GM12878 (cell line): Measurements from ENCODE around the gene MYO3B. TPM values are rescaled to one million over a fixed set of nuclear protein-coding genes. Genes with fewer than 3 reads are reported as not detected.

ENCODE experiments used
- ATAC-seq: fragments of 200-7000 bp; cut with Tn5 transposase; 3 replicates; pipeline ENCODE4 v1.9.1; 2020; ENCODE audit warnings: mild to moderate bottlenecking, moderate library complexity
- BruUV-seq: library from RNA; stranded (reverse); fragments of 400-500 nt; replicated peaks from 2 replicates; lab custom pipeline; 2021; lab: Mats Ljungman, UMichigan
- CTCF ChIA-PET: fragments of 300-600 bp; sonication (Branson Sonifier 250); formaldehyde crosslinking; extraction: SDS; loops from one replicate; lab custom pipeline; 2021; ENCODE audit warnings: inconsistent platforms; lab: Yijun Ruan, JAX
- POLR2A ChIA-PET: fragments of 350-600 bp; formaldehyde crosslinking; extraction: SDS; loops from one replicate; lab custom pipeline; 2021; ENCODE audit warnings: inconsistent platforms; lab: Charles Lee
- RAD21 ChIA-PET: fragments of 300-600 bp; sonication (Branson Sonifier 250); formaldehyde crosslinking; loops from one replicate; lab custom pipeline; 2023; ENCODE audit warnings: antibody characterized with exemption; ENCODE audit not compliant: unreplicated experiment; lab: Charles Lee
- SMC1A ChIA-PET: fragments of 300-600 bp; sonication (Branson Sonifier 250); formaldehyde crosslinking; loops from one replicate; lab custom pipeline; 2023; ENCODE audit not compliant: unreplicated experiment, uncharacterized antibody; lab: Charles Lee
- DNase-seq: peaks from one replicate; pipeline ENCODE4 v3.0.0-alpha.2; 2011; ENCODE audit warnings: low read depth, low spot score
- FAIRE-seq: peaks from 3 replicates; lab custom pipeline; 2011; peaks lifted over from hg19 to GRCh38; lab: Jason Lieb, UNC
- H2AFZ ChIP-seq: 2 replicates; pipeline ENCODE4 v1.6.0; 2011; ENCODE audit warnings: low read depth, low read length, control low read depth; ENCODE audit not compliant: control insufficient read depth
- H3K27ac ChIP-seq: 2 replicates; pipeline ENCODE4 v1.5.1; 2011; ENCODE audit warnings: control low read depth; ENCODE audit not compliant: control insufficient read depth, insufficient read depth
- H3K27me3 ChIP-seq, 2 experiments: replicated peaks in 1 of 2; 2 replicates each; pipeline versions ENCODE4 v1.6.0 to v1.6.1; 2011; ENCODE audit warnings: low read length in 1 of 2; ENCODE audit not compliant: control insufficient read depth in 2 of 2, insufficient read depth in 2 of 2
- H3K36me3 ChIP-seq, 2 experiments: 2 replicates each; pipeline ENCODE4 v1.5.1; 2011; ENCODE audit warnings: low read length in 1 of 2; ENCODE audit not compliant: control insufficient read depth in 2 of 2, insufficient read depth in 2 of 2
- H3K4me1 ChIP-seq: 2 replicates; pipeline ENCODE4 v1.6.1; 2011; ENCODE audit warnings: mild to moderate bottlenecking, low read length, moderate library complexity, mixed read lengths; ENCODE audit not compliant: control insufficient read depth, insufficient read depth
- H3K4me2 ChIP-seq: 2 replicates; pipeline ENCODE4 v1.6.0; 2011; ENCODE audit warnings: control low read depth; ENCODE audit not compliant: control insufficient read depth, insufficient read depth
- H3K4me3 ChIP-seq: fragments of 200-600 bp; sonication (generic); 2 replicates; pipeline ENCODE4 v1.5.1; 2016
- H3K79me2 ChIP-seq: 2 replicates; pipeline ENCODE4 v1.6.0; 2011; ENCODE audit warnings: low read length; ENCODE audit not compliant: control insufficient read depth, insufficient read depth
- H3K9ac ChIP-seq: 2 replicates; pipeline ENCODE4 v1.8.0; 2011; ENCODE audit warnings: low read length, control low read depth, mixed read lengths; ENCODE audit not compliant: control insufficient read depth, insufficient read depth
- H3K9me3 ChIP-seq: replicated peaks from 3 replicates; pipeline ENCODE4 v1.5.1; 2011; ENCODE audit warnings: mild to moderate bottlenecking, low read length; ENCODE audit not compliant: control insufficient read depth, insufficient read depth
- H4K20me1 ChIP-seq: 2 replicates; pipeline ENCODE4 v1.6.0; 2011; ENCODE audit not compliant: control insufficient read depth, insufficient read depth
- CEBPZ ChIP-seq: fragments of 150-350 bp; IDR thresholded peaks from 2 replicates; pipeline ENCODE4 v1.6.1; 2016; ENCODE audit warnings: low read depth, low read length
- CHD2 ChIP-seq: IDR thresholded peaks from 2 replicates; pipeline ENCODE4 v1.6.1; 2011; ENCODE audit warnings: low read depth, low read length, improper control_type of control experiment, borderline replicate concordance
- CHD4 ChIP-seq: fragments of 200-600 bp; sonication (generic); IDR thresholded peaks from 2 replicates; pipeline ENCODE4 v1.6.1; 2016; ENCODE audit warnings: mild to moderate bottlenecking
- CREB1 ChIP-seq: IDR thresholded peaks from 2 replicates; pipeline ENCODE4 v1.6.1; 2012; ENCODE audit warnings: low read depth, mild to moderate bottlenecking, inconsistent platforms
- CTCF ChIP-seq, 3 experiments: IDR thresholded peaks in 2 of 3; conservative IDR thresholded peaks in 1 of 3; 2 replicates each; pipeline ENCODE4 v1.5.1; 2011; ENCODE audit warnings: low read depth in 3 of 3, low read length in 3 of 3, mild to moderate bottlenecking in 3 of 3, control low read depth in 2 of 3, moderate library complexity in 2 of 3, inconsistent platforms in 1 of 3, mixed read lengths in 1 of 3; ENCODE audit not compliant: control insufficient read depth in 2 of 3, insufficient read depth in 1 of 3; ENCODE audit errors: extremely low read depth in 1 of 3
- DPF2 ChIP-seq: fragments of 450-650 bp; IDR thresholded peaks from 2 replicates; pipeline ENCODE4 v1.6.1; 2017; ENCODE audit warnings: mild to moderate bottlenecking
- LARP7 ChIP-seq: fragments of 450-650 bp; IDR thresholded peaks from 2 replicates; pipeline ENCODE4 v1.6.1; 2017; ENCODE audit warnings: mild to moderate bottlenecking
- MAX ChIP-seq: IDR thresholded peaks from 2 replicates; pipeline ENCODE4 v1.6.1; 2012; ENCODE audit warnings: low read depth, low read length, improper control_type of control experiment
- MEF2B ChIP-seq: fragments of 450-650 bp; IDR thresholded peaks from 2 replicates; pipeline ENCODE4 v1.6.1; 2018; ENCODE audit warnings: mild to moderate bottlenecking, moderate library complexity; ENCODE audit not compliant: partially characterized antibody, poor library complexity, severe bottlenecking
- MTA2 ChIP-seq: fragments of 450-650 bp; IDR thresholded peaks from 2 replicates; pipeline ENCODE4 v1.6.1; 2016; ENCODE audit warnings: low read depth, mild to moderate bottlenecking, moderate library complexity
- NFIC ChIP-seq: IDR thresholded peaks from 2 replicates; pipeline ENCODE4 v1.6.1; 2012; ENCODE audit warnings: low read depth, mild to moderate bottlenecking, inconsistent platforms, low read length, moderate library complexity
- NR2C1 ChIP-seq: fragments of 450-650 bp; IDR thresholded peaks from 2 replicates; pipeline ENCODE4 v1.6.1; 2017; ENCODE audit warnings: antibody characterized with exemption, mild to moderate bottlenecking, moderate library complexity
- RFX5 ChIP-seq: IDR thresholded peaks from 2 replicates; pipeline ENCODE4 v1.6.1; 2011; ENCODE audit warnings: low read depth, low read length, improper control_type of control experiment
- RUNX3 ChIP-seq: IDR thresholded peaks from 2 replicates; pipeline ENCODE4 v1.6.1; 2012; ENCODE audit warnings: low read length, inconsistent platforms
- SREBF2 ChIP-seq: IDR thresholded peaks from 2 replicates; pipeline ENCODE4 v1.6.1; 2012; ENCODE audit warnings: mild to moderate bottlenecking, low read length
- SRF ChIP-seq, 2 experiments: IDR thresholded peaks; 2 replicates each; pipeline ENCODE4 v1.6.1; 2011; ENCODE audit warnings: low read depth in 2 of 2, low read length in 2 of 2, mild to moderate bottlenecking in 1 of 2, moderate library complexity in 1 of 2
- YY1 ChIP-seq: IDR thresholded peaks from 2 replicates; pipeline ENCODE4 v1.6.1; 2011; ENCODE audit warnings: low read depth, mild to moderate bottlenecking, low read length
- ZNF217 ChIP-seq: fragments of 450-650 bp; IDR thresholded peaks from 2 replicates; pipeline ENCODE4 v1.6.1; 2017; ENCODE audit warnings: antibody characterized with exemption, mild to moderate bottlenecking
- ZSCAN29 ChIP-seq: fragments of 450-650 bp; IDR thresholded peaks from 2 replicates; pipeline ENCODE4 v1.6.1; 2017; ENCODE audit warnings: mild to moderate bottlenecking, moderate library complexity
- WGBS: methylation state at CpG from one replicate; pipeline ENCODE4 v1.1.6; 2016; ENCODE audit warnings: low lambda C conversion rate; ENCODE audit not compliant: insufficient replicate concordance, insufficient coverage; ENCODE audit errors: missing lambda C conversion rate; 5-methylcytosine and 5-hydroxymethylcytosine counted together
- in situ Hi-C: fragments of 300-500 bp; cut with MboI; formaldehyde crosslinking; loops from 9 replicates; pipeline ENCODE4 v1.14.3; 2018; ENCODE audit warnings: mixed read lengths
- intact Hi-C: fragments of 100-400 bp; cut with micrococcal nuclease; formaldehyde crosslinking; loops from one replicate; pipeline ENCODE4 v1.14.2; 2022; ENCODE audit not compliant: unreplicated experiment
- polyA plus RNA-seq, 11 experiments: library from polyadenylated mRNA; depleted of rRNA in 4 of 11; unstranded in 6 of 11; stranded (reverse) in 5 of 11; fragments of >200 nt; fragmentation: Nextera tagmentation in 4 of 11; fragmentation: Illumina TruSeq in 1 of 11; extraction: Ambion mirVana in 4 of 11; extraction: Trizol in 1 of 11; gene quantifications; 1 replicate in 1 of 11; 2 replicates in 10 of 11; pipeline versions ENCODE4 v1.2.1 to v1.2.3, GENCODE V29; 2011 to 2016; ENCODE audit warnings: inconsistent platforms in 2 of 11, missing spikeins in 2 of 11, low read depth in 1 of 11
- total RNA-seq, 4 experiments: library from RNA; depleted of rRNA in 3 of 4; stranded (reverse); fragments of >200 nt in 3 of 4; fragmentation: Illumina TruSeq in 1 of 4; extraction: Trizol in 1 of 4; gene quantifications; 2 replicates each; pipeline versions ENCODE4 v1.2.1 to v1.2.3, GENCODE V29; 2013 to 2021

MYO3B gene
- total and polyA plus RNA-seq, 10 of the 15 experiments (the other 5 are each of a cell fraction or from before 2014, with no cell fraction given): 1.1 to 7.1 (median 2.1) TPM

DNA sequence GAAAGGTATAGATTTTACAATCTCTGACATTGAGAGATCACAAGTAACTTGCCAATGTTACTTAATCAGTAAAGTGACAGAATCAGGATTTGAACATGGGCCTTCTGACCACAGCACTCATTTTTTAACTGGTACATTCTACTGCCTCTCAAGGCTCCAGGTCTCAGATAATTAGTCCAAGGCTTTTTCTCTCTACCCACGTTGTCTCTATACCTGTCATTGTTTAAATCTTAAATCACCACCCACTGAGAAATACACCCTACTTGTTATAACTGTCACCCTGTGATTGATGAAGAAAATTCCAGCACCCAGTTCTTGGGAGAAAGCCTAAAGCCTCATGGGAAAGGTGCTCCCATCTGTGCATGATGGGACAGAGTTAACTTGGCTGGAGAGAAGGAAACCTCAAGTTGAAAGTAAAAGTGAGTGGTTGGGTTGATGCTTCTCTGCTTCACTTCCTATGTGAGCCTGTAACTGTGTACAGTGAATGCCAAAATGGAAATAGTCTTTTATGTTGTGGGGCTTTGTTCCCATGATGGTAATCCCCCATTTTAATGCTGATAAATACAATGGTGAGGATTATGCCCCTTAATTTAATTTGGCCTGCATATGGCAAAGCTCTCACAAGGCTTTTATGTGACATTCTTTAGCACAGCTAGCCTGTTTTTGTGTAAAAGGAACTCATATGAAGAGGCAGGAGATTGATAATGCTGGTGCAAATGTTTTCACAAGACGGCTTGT lies 347.1 kb downstream of the MYO3B start (continued):
- peak; percentile 27; the same call in 1 of the 2 replicates for TF ChIP-seq RUNX3
- TF ChIP-seq RFX5: no peak
- TF ChIP-seq DPF2: 0 out of 2 replicates have a peak, but pooled peaks have one; percentile 31
- TF ChIP-seq, all 136 proteins: peak for 13

DNA sequence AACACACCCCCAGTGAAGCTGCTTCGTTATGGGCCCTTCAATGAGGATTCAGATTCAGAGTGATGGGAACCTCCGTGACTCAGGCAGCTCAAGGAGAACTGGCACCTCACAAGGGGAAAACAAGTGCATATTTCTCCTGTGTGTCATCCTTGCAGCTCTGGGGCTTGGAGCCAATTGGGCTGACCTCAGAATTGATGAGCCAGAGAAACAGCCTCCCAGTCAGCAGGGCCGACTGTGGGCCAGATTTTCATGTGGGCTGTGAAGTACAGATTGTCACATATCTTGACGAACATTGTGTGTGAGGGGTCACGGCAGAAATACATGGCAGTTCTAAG lies 347.6 kb downstream of the MYO3B start:
- SMC1A ChIA-PET: interaction anchor here (1.0 to 12.2 kb wide), 4 partner anchors 9 to 90 kb away, joined by 3 to 203 read pairs (median 5); no protein-coding TSS in a partner anchor
- POLR2A ChIA-PET: interaction anchor here (0.7 to 1.5 kb wide), 4 partner anchors 8 to 245 kb away, joined by 3 to 6 read pairs (median 5); partner anchors contain the start of gene ERICH2
- peak; percentile 23 for FAIRE-seq
- Histone ChIP-seq H3K27me3 (no peaks in the 10 kb centered on the region), H3K27ac (peak overlapping the region; percentile 30; the same call in 1 of the 2 replicates), H3K79me2 (no peaks in the 10 kb centered on the region), H3K9me3 (no peaks in the 10 kb centered on the region), H3K4me2 (peak overlapping the region; percentile 53), H4K20me1 (no peaks in the 10 kb centered on the region), H2AFZ (peak overlapping the region; percentile 82), H3K36me3 (no peaks in the 10 kb centered on the region), H3K9ac (no peak overlapping the region), H3K4me3 (no peak overlapping the region), H3K4me1 (peaks cover 13% of the 10 kb centered on the region)
- BruUV-seq: TSS peak; percentile 43
- CTCF ChIA-PET: interaction anchor here (0.8 to 1.8 kb wide), 7 partner anchors 8 to 116 kb away, joined by 3 to 5 read pairs (median 3); no protein-coding TSS in a partner anchor
- 48% methylated on average over 5 of the region's 5 CpGs for WGBS
- in situ Hi-C loops (no loop called here), intact Hi-C loops (no loop called here)
- RAD21 ChIA-PET: interaction anchor here (1.3 to 2.0 kb wide), 4 partner anchors 16 to 288 kb away, joined by 4 to 12 read pairs (median 6); no protein-coding TSS in a partner anchor
- DNase-seq: no peak
- no peak; the same call in 2 of the 3 replicates for ATAC-seq
- TF ChIP-seq MAX (no peak), SRF (IDR thresholded peaks at IDR 0.05; ENCODE audit: low read depth in 2 of 2, low read length in 2 of 2) (no peak), MEF2B (no peak), NFIC (no peak), NR2C1 (no peak), YY1 (no peak), ZNF217 (no peak), CHD2 (no peak), LARP7 (no peak), CEBPZ (no peak), CHD4 (no peak), ZSCAN29 (no peak), SREBF2 (no peak), MTA2 (no peak), CTCF (IDR thresholded peaks at IDR 0.05 in 2 of 3, conservative IDR thresholded peaks at IDR 0.05 in 1 of 3; ENCODE audit: control insufficient read depth in 2 of 3, extremely low read depth in 1 of 3, insufficient read depth in 1 of 3, low read depth in 3 of 3, low read length in 3 of 3) (no peak), CREB1 (no peak)
